ENCODE data around the gene CRY2. TPM values are rescaled to one million over a fixed set of nuclear protein-coding genes. Genes with fewer than 3 reads are reported as not detected.
"Not testable (repeated sequence)": the region's sequence is repeated elsewhere in the genome, so short reads cannot be mapped to it uniquely, and the experiment has no call there.

The CRY2 gene
- total and polyA plus RNA-seq, 8 donors: 26.6 to 42.3 (median 31.2) TPM

GRCh38 chr11:45832811-45833441, 14.3 kb upstream of the CRY2 start:
- Histone ChIP-seq H3K4me3 (no peak overlapping the region), H3K27ac (no peak overlapping the region), H3K36me3 (no peaks in the 10 kb centered on the region), H3K27me3 (no peaks in the 10 kb centered on the region), H3K9me3 (no peaks in the 10 kb centered on the region), H3K4me1 (no peaks in the 10 kb centered on the region)
- DNase-seq (peak in 1 of 4 donors; percentile 11), ATAC-seq (no peak)
- no peak for TF ChIP-seq CTCF (IDR thresholded peaks at IDR 0.05)
- intact Hi-C loops (cut with DNase I): no loop called here

GRCh38 chr11:45833761-45834160, 13.5 kb upstream of the CRY2 start:
- Histone ChIP-seq H3K36me3 (no peaks in the 10 kb centered on the region), H3K9me3 (no peaks in the 10 kb centered on the region), H3K4me1 (no peaks in the 10 kb centered on the region), H3K27ac (no peak overlapping the region), H3K27me3 (no peaks in the 10 kb centered on the region), H3K4me3 (no peak overlapping the region)
- ATAC-seq (no peak), DNase-seq (peak in 1 of 4 donors; percentile 10)
- intact Hi-C loops (cut with DNase I): no loop called here
- TF ChIP-seq CTCF (IDR thresholded peaks at IDR 0.05): no peak

DNA sequence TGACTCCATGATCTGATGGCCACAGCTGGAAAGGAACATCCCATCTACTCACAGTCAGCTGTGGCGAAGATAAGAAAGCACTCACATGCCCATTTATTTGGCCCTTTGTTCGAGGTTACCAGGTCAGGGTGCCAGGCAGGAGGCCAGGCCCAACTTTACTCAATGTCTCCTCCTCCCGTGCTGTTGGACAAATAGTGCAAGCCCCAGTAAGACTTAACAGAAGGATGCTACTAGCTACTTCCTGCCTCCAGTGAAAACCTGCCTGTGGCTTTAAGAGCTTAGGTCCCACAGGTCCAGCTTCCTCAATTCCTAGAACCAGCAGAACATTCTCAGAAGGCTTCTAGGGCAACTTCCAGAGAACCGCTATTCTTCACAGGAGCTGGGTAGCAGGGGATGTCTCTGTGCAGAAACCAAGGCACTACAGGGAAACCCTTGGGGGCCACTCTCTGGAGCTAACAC, 12.9 kb upstream of the CRY2 start:
- Histone ChIP-seq H3K9me3 (no peaks in the 10 kb centered on the region), H3K36me3 (no peaks in the 10 kb centered on the region), H3K4me3 (no peak overlapping the region), H3K4me1 (no peaks in the 10 kb centered on the region), H3K27me3 (no peaks in the 10 kb centered on the region), H3K27ac (no peak overlapping the region)
- DNase-seq (peak in 1 of 4 donors; percentile 20), ATAC-seq (no peak)
- intact Hi-C loops (cut with DNase I): no loop called here
- no peak for TF ChIP-seq CTCF (IDR thresholded peaks at IDR 0.05)

GRCh38 chr11:45839204-45839603, 8.1 kb upstream of the CRY2 start:
- peaks cover 0 to 8% of the 10 kb centered on the region in 2 donors for H3K4me1 ChIP-seq

DNA sequence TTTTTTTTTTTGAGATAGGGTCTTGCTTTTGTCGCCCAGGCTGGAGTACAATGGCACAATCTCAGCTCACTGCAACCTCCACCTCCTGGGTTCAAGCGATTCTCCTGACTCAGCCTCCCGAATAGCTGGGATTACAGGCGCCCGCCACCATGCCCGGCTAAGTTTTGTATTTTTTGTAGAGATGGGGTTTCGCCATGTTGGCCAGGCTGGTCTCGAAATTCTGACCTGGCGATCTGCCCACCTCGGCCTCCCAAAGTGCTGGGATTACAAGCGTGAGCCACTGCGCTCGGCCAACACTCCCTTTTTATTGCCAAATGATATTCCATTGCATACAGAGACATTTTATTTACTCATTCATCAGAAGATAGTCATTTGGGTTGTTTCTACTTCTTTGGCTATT, 7.0 kb upstream of the CRY2 start:
- H3K27me3 ChIP-seq; H3K27ac ChIP-seq; H3K9me3 ChIP-seq; intact Hi-C loops (cut with DNase I); ATAC-seq; DNase-seq; H3K4me3 ChIP-seq; H3K36me3 ChIP-seq; H3K4me1 ChIP-seq: not testable (repeated sequence)

More at GRCh38 chr11:45839204-45839603, 8.1 kb upstream of the CRY2 start:
- no peaks in the 10 kb centered on the region for H3K36me3 ChIP-seq
- intact Hi-C loops (cut with DNase I): no loop called here
- no peak for TF ChIP-seq CTCF (IDR thresholded peaks at IDR 0.05)
- H3K27ac ChIP-seq: no peak overlapping the region
- ATAC-seq (no peak), DNase-seq (no peak)
- no peaks in the 10 kb centered on the region for H3K9me3 ChIP-seq
- H3K4me3 ChIP-seq: no peak overlapping the region
- no peaks in the 10 kb centered on the region for H3K27me3 ChIP-seq

Measured in left lung (tissue), 10 donors.